Tibial artery (tissue), 4 donors: ENCODE data around the gene MRPL12.

Experiments
- DNase-seq, 2 donors: peaks; one replicate each; pipeline ENCODE4 v3.0.0-alpha.2; 2019
- H3K27ac ChIP-seq, 2 donors: fragments of 200-600 bp; sonication (generic) in 1 of 2; 1 replicate in 1 of 2; 2 replicates in 1 of 2; pipeline ENCODE4 v1.5.1; 2018 to 2019; ENCODE audit warnings: mild to moderate bottlenecking in 1 of 2
- H3K27me3 ChIP-seq, 2 donors: fragments of 200-600 bp; sonication (generic) in 1 of 2; one replicate each; pipeline versions ENCODE4 v1.5.1 to v1.6.0; 2016 to 2019
- H3K36me3 ChIP-seq, 3 donors: fragments of 200-600 bp; sonication (generic) in 2 of 3; one replicate each; pipeline ENCODE4 v1.5.1; 2016 to 2019; ENCODE audit warnings: mild to moderate bottlenecking in 2 of 3
- H3K4me1 ChIP-seq, 4 donors: fragments of 200-600 bp; sonication (generic) in 2 of 4; 1 replicate in 3 of 4; 2 replicates in 1 of 4; pipeline ENCODE4 v1.5.1; 2016 to 2019
- H3K4me3 ChIP-seq, 2 donors: fragments of 200-600 bp; sonication (generic) in 1 of 2; 1 replicate in 1 of 2; 2 replicates in 1 of 2; pipeline ENCODE4 v1.5.1; 2018 to 2019; ENCODE audit warnings: mild to moderate bottlenecking in 2 of 2
- H3K9me3 ChIP-seq, 3 donors: fragments of 200-600 bp; sonication (generic) in 1 of 3; one replicate each; pipeline ENCODE4 v1.5.1; 2016 to 2019
- CTCF ChIP-seq, 2 experiments: fragments of 200-600 bp in 1 of 2; fragments of 450-650 bp in 1 of 2; IDR thresholded peaks; one replicate each; pipeline ENCODE4 v1.5.1; 2017 to 2019; ENCODE audit warnings: antibody characterized with exemption in 2 of 2, mild to moderate bottlenecking in 1 of 2, moderate library complexity in 1 of 2
- intact Hi-C: fragments of 100-400 bp; cut with DNase I; formaldehyde crosslinking; loops from one replicate; pipeline ENCODE4 v1.15.0; 2023; ENCODE audit warnings: low total_unique reads

MRPL12 gene

GRCh38 chr17:81660441-81660840, 42.7 kb upstream of the MRPL12 start:
- peaks cover 0 to 6% (median 5%) of the 10 kb centered on the region in 4 donors for H3K4me1 ChIP-seq
- H3K27me3 ChIP-seq: peaks cover 0 to 10% of the 10 kb centered on the region in 2 donors
- H3K36me3 ChIP-seq: peaks cover 0 to 7% (median 0%) of the 10 kb centered on the region in 3 donors
- TF ChIP-seq CTCF (IDR thresholded peaks at IDR 0.05): no peak
- H3K27ac ChIP-seq: no peak overlapping the region
- intact Hi-C loops: no loop called here
- no peak for DNase-seq
- H3K9me3 ChIP-seq: no peaks in the 10 kb centered on the region
- no peak overlapping the region for H3K4me3 ChIP-seq

- no peak for DNase-seq
- intact Hi-C loops: no loop called here
- no peak for TF ChIP-seq CTCF (IDR thresholded peaks at IDR 0.05)
- Histone ChIP-seq H3K36me3 (peaks cover 0 to 7% (median 0%) of the 10 kb centered on the region in 3 donors), H3K4me1 (peaks cover 0 to 16% (median 11%) of the 10 kb centered on the region in 4 donors), H3K27ac (no peak overlapping the region), H3K9me3 (no peaks in the 10 kb centered on the region), H3K27me3 (no peaks in the 10 kb centered on the region), H3K4me3 (no peak overlapping the region)
These were observed 41.2 kb upstream of the MRPL12 start for GRCh38 chr17:81662002-81662401.

- Histone ChIP-seq H3K4me1 (peaks cover 0 to 30% (median 23%) of the 10 kb centered on the region in 4 donors), H3K27me3 (no peaks in the 10 kb centered on the region), H3K9me3 (no peaks in the 10 kb centered on the region), H3K4me3 (no peak overlapping the region), H3K36me3 (peaks cover 0 to 7% (median 0%) of the 10 kb centered on the region in 3 donors), H3K27ac (no peak overlapping the region)
- no peak for TF ChIP-seq CTCF (IDR thresholded peaks at IDR 0.05)
- DNase-seq: no peak
- intact Hi-C loops: no loop called here
These were observed 39.1 kb upstream of the MRPL12 start for GRCh38 chr17:81664051-81664470.

GRCh38 chr17:81665205-81666091, 37.7 kb upstream of the MRPL12 start:
- TF ChIP-seq CTCF (IDR thresholded peaks at IDR 0.05): no peak
- Histone ChIP-seq H3K9me3 (no peaks in the 10 kb centered on the region), H3K4me3 (peak overlapping the region; percentile 87 to 95), H3K27me3 (no peaks in the 10 kb centered on the region), H3K36me3 (peaks cover 11 to 21% (median 13%) of the 10 kb centered on the region in 3 donors), H3K4me1 (peaks cover 0 to 30% (median 23%) of the 10 kb centered on the region in 4 donors), H3K27ac (peak overlapping the region; percentile 86 to 92)
- no peak for DNase-seq
- intact Hi-C loops: loop anchor here (2.0 kb wide), 1 partner anchor 29 kb away; the partner anchor contains the start of genes NPLOC4 and TSPAN10

- Histone ChIP-seq H3K4me3 (peak overlapping the region; percentile 87 to 95), H3K9me3 (no peaks in the 10 kb centered on the region), H3K36me3 (peaks cover 14 to 27% (median 16%) of the 10 kb centered on the region in 3 donors), H3K27ac (peak overlapping the region; percentile 86 to 92), H3K27me3 (no peaks in the 10 kb centered on the region), H3K4me1 (peaks cover 0 to 30% (median 23%) of the 10 kb centered on the region in 4 donors)
- intact Hi-C loops: loop anchor here (2.0 kb wide), 1 partner anchor 29 kb away; the partner anchor contains the start of genes NPLOC4 and TSPAN10
- DNase-seq: no peak
- TF ChIP-seq CTCF (IDR thresholded peaks at IDR 0.05): no peak
These were observed 37.1 kb upstream of the MRPL12 start for GRCh38 chr17:81666092-81666341.
